GM18858 (cell line): ENCODE results near the gene HSPA1B.
"Not testable (repeated sequence)": the region's sequence is repeated elsewhere in the genome, so short reads cannot be mapped to it uniquely, and the experiment has no call there.

ENCODE experiments used
- ATAC-seq: cut with Tn5 transposase; IDR thresholded peaks from one replicate; pipeline ENCODE4 v1.9.1; 2021; ENCODE audit not compliant: unreplicated experiment

Gene HSPA1B

GRCh38 chr6:31827286-31828079 lies at the start of gene HSPA1B:
HSPA1B (plus strand) TSS chr6:31827738; CDS start chr6:31827951, 213 bp downstream.
- ATAC-seq: peak; percentile 44

DNA sequence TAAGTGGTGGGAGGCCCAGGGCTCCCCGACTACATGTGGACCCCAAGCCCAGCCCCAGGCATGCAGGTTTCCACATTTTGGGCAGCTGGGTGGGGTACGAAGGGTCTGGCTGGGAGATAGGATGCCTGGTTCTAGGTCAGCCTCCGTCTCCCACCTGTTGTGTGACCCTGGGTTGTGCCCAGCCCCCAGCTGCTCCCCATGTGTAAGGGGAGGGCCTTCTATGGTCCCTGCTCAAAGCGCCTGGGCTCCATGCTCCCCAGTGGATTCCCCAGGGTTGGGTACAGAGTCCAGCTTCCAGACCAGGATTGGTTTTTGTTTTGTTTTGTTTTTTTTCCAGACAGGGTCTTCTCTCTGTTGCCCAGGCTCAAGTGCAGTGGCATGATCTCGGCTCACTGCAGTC lies 49.3 kb upstream of the HSPA1B start:
- ATAC-seq: no peak

- no peak for ATAC-seq
These were observed 48.3 kb upstream of the HSPA1B start for GRCh38 chr6:31778999-31779885.

GRCh38 chr6:31779908-31780307 lies 47.6 kb upstream of the HSPA1B start:
- no peak for ATAC-seq

DNA sequence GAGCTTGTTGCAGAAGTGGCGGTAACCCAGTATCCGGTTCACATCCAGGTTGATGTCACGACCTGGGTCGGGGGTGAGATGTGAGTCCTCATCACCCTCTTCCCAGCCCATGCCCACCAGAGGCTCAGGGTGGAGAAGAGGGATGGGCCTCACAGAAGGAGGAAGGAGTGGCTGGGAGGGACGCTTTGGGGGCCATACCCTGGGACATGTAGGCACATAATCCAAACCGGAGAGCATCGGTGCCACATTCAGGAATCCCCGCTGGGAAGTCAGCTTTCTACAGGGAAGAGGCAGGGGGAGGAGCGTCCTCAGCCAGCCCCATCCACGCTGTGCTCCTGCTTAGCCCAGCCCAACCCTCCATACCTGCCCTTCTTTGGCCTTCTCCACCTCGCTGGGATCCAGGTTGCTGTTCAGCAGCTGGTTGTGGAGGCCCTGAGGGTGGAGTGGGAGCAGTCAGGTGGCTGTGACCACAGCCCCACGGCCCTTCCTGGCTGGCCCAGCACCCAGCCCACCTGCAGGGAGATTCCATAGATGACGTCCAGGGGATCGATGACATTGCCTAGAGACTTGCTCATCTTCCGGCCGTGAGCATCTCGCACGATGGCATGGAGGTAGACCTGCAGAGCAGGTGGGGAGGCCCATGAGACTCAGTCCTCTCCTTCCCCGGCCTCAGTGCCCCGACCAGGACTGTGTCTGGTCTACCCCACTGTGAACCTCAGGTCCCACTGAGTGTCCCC lies 46.9 kb upstream of the HSPA1B start:
- ATAC-seq: no peak

DNA sequence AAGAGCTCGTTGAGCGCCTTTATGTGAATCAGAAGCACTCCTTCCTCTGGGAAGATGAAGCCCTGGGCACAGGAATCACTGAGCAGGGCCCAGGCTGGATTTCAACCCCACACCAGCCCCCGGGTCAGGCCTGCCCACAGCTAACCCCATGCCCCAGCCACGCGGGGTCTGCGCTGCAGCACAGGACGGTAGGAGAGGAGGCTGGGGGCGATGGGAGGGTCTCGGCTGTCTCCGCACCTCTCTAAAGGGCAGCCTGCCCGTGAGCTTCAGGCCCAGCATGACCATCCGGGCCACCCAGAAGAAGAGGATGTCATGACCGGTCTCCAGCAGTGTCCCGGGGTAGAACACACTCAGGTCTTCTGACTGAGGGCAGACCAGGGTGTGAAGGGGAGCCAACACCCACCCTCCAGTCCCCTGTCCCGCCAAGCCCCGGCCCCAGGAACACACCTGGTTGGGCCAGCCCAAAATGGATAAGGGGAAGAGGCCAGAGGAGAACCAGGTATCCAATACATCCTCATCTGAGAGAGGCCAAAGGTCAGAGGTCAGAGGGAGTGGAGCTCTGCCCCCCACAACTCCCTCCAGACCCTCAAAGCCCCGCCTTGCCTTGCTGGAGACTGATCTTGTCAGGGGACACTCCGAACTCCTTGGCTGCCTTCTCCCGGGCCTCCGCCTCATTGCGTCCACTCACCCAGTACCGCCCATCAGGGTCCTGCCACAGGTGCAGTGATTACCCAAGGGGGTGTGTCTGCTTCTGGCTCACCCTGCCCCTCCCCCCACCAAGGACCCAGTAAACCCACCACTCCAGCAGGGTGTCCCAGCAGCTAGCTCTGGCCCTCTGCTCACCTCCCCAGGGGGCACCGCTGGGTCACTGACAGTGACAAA lies 46.1 kb upstream of the HSPA1B start:
- no peak for ATAC-seq

- ATAC-seq: no peak
These were observed 45.2 kb upstream of the HSPA1B start for GRCh38 chr6:31782126-31782855.

DNA sequence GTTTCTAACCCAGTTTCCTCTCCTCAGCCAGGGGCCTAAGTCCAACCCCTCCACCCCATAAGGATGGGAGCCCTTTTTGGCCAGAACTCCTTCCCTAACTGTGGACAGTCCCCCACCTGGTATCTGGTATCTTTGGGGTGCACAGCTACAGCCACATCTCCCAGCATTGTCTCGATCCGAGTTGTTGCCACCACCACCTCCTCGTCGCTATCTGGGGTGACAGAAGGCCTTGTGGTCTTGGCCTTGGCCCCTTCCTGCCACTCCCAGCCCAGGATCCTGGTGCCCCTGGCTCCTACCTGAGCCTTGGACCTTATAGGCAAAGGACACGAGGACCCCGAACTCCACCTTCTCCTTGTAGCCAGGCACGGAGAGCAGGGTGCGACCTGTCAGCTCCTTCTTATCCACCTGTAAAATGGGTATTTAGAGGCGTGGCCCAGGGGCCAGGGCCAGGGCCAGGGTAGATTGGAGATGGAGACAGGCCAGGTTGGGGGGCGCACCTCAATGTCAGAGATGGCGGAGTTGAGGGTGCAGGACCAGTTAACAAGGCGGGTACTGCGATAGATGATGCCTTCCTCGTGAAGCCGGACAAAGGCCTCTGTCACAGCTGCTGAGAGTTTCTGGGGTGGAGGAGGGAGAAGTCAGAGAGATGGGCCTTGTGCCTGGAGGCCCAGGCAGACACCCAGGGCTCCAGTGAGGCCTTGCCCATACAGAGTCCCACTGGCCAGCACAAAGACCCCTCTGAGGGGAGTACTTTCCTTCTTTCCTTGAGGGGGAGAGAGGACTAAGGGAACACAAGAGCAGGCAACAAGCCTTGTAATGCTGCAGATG lies 43.2 kb upstream of the HSPA1B start:
- no peak for ATAC-seq

GRCh38 chr6:31785475-31785874 lies 42.1 kb upstream of the HSPA1B start:
- ATAC-seq: no peak

GRCh38 chr6:31791324-31792089 lies 36.0 kb upstream of the HSPA1B start:
- ATAC-seq: no peak

DNA sequence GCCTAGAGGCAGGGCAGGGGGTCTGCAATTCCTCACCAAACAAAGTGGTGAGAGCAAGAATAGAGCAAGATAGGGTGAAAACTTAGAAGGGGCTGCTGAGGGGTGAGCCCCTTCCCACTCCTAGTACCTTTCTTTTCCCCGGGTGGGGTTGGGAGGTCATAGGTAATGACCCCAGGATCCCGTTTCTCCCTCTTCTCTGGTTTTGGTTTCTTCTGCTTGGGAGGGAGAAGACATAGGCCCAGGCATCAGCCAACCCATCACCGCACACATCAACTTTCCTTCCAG lies 35.5 kb upstream of the HSPA1B start:
- ATAC-seq: no peak

- no peak for ATAC-seq
These were observed 34.8 kb upstream of the HSPA1B start for GRCh38 chr6:31792761-31793171.

- not testable (repeated sequence) for ATAC-seq
These were observed 33.7 kb upstream of the HSPA1B start for GRCh38 chr6:31793927-31794245.

DNA sequence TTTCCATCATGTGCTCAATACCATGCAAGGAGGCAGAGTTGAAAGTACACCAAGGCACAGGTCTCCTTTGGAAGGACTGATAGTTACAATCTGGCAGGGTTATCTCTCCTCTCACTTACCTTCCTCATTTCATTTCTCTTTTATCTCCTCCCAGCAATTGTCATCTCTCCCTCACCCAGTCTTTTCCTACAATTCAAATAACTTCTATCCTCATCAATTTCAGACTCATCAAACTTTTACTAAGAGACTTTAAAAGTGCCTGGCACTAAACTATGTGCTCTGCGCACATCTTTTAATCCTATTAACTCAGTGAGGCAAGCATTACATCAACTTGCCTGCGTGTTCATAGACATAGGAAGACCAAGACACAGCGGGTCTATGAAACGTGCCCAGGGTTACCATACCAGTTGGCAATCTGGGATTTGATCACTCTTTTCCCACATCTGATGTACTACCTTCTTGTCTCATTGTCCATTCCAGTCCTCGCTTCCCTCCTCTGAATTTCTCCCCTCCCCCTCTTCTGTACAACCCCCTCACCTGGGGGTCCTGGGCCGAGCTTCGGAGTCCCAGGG lies 33.2 kb upstream of the HSPA1B start:
- ATAC-seq: no peak

DNA sequence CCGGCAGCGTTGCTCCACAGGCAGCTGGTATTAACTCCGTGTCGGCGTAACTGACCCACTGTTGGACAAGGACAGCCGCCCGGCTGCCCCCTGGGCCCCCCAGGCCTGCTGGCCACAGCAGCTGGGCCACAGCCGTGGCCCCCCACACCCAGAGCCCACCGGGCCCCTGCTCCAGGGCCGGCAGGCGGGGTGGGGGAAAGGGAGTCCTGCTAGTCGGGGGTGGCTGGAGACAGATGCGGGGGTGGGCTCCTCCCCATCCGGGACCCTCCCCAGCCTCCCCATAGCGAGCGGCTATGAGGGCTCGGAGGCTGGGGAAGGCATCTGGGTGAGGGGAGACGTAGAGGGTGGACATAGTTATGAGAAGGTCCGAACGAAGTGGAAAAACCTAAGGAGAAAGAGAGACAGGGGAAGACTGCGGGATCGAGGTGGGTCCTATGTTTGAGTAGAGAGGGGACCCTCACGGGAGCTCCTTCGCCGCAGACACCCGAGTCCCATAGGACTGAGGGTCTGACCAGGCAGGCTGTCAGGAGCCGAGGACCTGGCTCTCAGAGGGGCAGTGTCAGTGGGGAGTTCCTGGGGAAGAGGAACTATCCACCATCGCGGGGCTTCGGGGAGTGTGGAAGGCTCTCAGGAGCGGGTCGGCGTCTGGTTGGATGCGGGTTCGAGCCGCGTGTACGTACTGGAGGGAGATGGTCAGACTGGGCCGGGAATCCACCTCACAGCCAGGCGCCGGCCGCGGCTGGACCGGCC lies 32.5 kb upstream of the HSPA1B start:
- no peak for ATAC-seq

DNA sequence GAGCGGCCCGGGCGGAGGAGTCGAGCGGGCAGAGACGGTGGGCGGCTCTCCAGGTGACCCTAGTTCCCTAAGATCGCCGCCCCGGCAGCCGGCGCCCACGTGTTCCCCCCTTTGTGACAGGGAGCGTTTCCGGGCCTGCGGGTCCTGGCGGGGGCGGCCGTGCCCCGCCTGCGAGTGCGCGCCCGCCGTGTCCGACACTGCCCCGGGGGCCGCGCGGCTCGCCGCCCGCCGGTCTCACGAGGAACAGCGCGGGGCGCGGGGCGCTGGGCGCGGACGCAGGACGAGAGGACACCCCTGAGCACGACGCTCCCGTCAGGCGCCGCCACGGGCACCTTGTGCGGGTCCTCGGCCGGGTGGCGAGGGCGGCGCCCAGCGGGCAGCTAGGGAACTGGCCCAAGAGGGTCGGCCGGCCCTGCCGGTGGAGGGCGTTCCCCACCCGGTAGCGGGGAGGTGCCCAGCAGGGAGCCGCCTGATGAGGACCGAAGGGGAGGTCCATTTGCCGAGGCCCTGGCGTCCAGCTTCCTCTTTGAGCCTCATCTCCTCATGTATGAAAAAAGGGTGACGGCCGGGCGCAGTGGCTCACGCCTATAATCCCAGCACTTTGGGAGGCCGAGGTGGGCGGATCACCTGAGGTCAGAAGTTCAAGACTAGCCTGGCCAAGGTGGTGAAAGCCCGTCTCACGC lies 31.8 kb upstream of the HSPA1B start, which contains the start of gene VARS1:
TSS of gene VARS1 (minus strand) at position 137 of the 683 bp plus-strand sequence. CDS start 535 bp downstream, outside the sequence.
- peak; percentile 56 for ATAC-seq

DNA sequence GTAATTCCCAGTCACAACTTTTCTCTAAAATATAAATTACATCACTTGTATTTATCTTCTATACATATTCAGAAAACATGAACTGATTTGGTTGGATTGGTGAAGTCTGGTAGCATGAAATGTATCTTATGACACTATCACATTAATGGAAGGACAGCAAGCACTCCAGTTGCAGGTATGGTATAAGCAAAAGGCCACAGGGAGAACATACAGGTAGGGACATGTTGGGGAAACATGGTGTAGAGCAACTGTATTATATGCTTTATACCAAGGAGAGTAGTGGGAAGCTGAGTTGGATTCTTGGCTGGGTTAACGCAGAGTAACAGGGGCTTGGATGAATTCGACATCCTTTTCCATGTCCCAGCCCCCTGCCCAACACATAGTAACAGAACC lies 30.5 kb upstream of the HSPA1B start:
- no peak for ATAC-seq
